ENCODE results near the gene ZCCHC7.

The ZCCHC7 gene

DNA sequence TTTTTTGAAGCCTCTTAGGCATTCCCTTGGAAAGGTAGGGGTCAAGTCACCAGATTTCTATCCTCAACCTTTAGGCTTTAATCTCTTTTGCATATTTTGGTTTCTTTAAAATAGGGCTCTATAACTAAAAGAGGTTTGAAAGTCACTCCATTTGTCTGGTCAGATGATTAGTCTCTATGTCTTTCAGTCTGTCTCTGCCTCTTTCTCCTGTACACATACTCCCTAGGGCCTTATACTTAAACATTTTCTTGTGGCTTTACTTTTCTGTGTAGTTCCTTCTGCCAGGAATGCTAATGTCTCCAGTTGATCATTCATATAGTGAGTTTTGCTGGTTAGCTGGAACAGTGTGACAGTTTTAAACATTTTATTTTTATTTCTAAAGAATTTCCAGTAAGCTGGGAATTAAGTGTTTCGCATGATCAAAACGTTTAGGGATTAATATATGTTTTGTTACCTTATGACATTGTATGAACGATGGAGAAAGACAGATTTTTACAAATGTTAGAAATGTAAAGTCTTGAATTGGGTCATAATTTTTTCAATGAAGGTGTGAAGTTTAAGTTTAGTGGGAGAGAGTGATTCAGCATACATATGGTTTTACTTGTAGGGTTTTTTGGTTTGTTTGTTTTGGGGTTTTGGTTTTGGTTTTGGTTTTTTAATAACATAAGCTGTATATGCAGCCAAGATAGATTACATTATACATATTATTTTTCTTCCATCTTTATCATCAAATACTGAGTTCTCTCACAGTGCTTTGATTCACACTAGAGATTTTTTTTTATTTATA is 90.6 kb downstream of the ZCCHC7 start:
- DNase-seq (ENCODE audit: low read depth) = no peak

DNA sequence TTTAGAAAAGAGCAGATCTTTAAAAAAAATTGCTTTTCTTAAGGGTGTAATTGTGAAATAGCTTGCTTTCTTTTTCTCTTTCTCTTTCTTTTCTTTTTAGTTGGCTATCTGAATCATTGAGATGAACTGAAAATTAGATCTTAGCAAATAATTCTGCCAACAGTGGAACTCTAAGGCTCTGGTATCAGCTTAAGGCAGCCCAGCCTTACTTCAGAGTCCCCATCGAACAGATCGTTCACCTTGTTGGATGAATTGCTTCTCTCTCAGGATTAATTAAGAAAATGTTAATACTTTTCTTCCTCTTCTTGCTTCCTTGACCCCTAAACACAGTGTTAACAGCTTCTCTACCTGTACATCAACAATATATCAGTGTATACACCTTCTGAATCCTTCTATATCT is 92.1 kb downstream of the ZCCHC7 start:
- DNase-seq (ENCODE audit: low read depth) = no peak

DNA sequence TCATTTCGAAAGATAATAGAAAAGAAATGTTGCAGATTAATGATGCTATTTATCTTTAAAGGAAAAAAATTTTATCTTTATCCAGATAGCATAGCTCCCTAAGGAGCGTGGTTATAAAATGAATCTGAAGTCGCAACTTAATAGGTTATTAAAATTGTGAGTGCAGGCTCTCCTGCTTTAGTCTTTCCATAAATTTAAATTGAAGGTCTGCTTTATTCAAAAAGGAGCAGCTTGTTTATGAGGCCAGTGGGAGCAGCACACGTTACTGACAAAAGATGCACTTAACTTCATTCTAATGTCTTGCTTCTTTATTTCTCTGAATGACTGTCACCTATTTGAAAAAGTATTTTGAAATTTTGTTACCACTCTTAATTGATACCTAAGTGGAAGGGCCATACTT is 95.0 kb downstream of the ZCCHC7 start:
- no peak for DNase-seq (ENCODE audit: low read depth)

DNA sequence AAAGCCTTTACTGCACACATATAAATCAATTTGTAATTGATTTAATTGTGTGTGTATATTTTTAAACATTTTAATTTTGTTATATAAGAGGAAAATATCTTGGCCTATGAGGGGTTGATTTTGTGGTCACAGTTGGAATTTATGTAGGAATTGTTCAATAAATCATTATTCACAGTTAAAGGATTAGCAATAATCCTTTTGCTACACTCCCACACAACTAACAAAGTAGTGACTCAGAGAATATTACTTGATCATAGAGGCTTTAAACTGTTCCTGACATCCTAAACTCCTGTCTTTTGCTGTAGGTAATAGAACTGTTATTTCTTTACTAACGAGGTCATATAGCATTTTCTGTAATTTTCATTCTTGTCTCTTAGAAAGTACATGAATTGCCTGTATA is 95.5 kb downstream of the ZCCHC7 start:
- no peak for DNase-seq (ENCODE audit: low read depth)

DNA sequence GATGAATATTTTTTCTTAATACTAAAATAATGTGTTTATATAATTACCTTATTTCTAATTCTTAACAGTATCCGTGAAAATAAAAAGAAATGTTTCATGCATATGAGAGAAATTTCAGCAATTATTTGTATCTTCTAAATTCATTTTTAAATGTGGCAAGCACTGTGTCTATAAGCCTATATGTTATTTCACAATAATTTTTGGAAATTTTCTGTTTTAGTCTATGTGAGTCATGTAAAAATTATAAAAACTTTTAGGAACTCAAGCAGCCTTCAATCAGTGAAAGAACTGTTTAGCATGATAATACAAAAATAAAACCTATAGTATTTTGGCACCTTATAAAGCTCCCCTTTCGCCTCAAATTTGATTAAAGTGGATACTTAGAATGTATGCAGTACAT is 96.8 kb downstream of the ZCCHC7 start:
- DNase-seq (ENCODE audit: low read depth) = no peak

DNA sequence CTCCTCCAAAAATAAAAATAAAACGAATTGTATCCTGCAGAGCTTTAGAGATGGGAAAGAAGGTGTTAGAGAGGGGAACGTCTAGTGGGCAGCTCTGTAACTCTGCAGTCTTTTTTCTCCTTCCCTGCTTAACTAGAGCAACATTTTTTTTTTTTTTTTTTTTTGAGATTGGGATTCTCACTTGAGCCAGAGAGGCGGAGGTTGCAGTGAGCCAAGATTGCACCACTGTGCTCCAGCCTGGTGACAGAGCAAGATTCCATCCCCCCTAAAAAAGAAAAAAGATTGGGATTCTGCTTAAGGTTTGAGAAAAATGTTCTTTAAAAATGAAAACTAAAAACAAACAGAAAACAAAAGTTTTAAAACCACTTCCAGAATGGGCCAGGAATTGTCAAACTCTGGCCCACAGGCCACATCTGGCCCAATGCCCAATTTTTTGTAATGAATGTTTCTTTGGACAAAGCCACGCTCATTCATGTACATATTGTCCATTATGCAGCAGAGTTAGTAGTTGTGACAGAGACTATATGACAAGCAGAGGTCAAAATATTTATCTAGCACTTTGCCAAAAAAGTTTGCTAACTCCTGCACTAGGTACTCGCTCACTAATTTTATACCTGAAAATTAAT is 98.5 kb downstream of the ZCCHC7 start:
- DNase-seq (ENCODE audit: low read depth) = no peak

DNA sequence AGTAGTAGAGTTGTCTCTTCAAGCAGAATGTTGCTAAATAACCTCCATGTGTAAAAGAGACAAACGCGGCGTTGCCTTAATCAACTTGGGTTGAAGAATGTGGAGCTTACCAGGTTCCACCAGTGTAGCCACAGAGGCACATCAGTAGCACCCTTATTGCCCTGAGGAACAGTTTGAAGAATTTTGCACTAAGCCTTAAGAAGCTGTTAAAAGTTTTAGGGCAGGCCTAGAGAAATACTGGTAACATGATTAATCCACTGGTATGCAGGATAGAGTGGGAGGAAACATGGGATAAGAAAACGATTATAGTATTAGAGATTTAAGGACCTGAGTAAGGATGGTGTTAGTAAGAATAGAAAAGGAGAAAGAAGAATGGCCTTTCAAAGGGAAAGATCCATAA is 100.6 kb downstream of the ZCCHC7 start:
- DNase-seq (ENCODE audit: low read depth) = no peak

DNA sequence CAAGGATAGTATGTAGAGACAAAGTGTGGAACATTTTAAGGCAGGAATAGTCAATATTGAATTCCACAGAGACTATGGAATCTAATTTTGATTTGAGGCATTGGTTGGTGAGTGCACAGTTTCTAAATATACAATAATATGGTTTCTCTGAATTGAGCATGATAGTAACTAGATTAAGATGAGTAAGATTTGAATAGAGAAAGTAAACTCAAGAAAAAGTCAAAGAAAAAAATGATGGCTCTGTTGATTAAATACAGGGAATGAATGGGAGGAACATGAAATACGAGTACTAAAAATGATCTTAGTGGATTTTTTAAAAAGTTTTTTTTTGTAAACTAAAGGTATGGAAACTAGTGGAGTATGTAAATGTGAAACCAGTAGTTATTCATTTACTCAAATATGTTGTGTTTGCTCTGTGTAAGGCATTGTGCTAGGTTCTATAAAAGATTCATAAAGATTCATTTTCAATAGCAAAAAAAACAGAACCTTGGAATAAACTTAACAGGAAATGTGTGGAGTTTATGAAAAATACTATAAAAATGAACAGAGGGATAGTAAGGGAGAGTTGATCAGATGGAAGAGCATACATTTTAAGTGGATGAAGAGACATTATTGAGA is 101.2 kb downstream of the ZCCHC7 start:
- no peak for DNase-seq (ENCODE audit: low read depth)

DNA sequence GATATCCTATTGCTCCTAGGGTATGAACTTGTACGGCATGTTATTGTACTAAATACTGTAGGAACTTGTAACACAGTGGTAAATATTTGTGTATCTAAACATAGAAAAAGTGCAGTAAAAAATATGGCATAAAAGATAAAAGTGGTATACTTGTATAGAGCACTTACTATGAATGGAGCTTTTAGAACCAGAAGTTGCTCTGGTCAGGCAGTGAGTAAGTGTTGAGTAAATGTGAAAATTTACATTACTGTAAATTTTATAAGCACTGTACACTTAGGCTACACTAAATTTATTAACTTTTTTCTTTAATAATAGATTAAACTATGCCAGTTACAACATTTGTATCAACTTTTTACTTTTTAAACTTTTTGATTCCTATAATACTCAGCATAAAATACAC is 109.1 kb downstream of the ZCCHC7 start:
- DNase-seq (ENCODE audit: low read depth) = no peak

DNA sequence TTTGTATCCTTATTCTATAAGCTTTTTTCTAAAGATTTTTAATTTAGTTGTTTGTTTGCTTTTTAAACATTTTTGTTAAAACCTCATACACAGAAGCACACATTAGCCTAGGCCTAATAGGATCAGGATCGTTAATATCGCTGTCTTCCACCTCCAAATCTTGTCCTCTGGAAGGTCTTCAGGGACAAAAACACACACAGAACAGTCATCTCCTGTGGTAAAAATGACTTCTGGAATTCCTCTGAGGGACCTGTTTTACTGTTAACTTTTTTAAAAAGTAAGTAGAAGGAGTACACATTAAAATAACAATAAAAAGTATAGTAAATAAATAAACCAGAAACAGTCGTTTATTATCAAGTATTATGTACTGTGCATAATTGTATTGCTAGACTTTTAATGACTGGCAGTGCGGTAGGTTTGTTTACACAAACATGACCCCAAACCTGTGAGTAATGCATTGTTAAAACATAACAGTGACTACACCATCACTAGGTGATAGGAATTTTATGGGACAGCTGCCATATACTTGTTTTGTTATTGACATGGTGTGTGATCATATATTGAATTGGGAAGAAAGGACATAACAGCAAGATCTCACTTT is 109.6 kb downstream of the ZCCHC7 start:
- DNase-seq (ENCODE audit: low read depth) = no peak

DNA sequence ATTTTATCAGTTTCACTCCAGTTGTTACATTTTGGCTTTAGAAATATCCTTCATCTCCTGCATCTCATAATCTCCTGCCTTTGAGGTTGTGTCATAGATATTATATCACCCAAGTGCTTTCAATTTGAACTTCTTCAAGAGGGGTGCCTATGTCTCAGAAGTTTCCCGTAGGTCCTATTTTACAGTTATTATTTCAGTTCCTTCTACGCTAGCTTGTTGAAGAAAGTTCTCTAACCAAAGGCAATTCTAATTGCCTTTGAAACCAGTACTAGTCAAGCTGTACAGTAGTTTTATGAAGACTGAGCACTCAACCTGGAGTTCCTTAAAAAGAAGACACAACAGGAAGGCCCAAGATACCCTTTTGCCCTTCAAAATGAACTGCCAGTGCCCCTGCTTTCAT is 116.4 kb downstream of the ZCCHC7 start:
- no peak for DNase-seq (ENCODE audit: low read depth)

DNA sequence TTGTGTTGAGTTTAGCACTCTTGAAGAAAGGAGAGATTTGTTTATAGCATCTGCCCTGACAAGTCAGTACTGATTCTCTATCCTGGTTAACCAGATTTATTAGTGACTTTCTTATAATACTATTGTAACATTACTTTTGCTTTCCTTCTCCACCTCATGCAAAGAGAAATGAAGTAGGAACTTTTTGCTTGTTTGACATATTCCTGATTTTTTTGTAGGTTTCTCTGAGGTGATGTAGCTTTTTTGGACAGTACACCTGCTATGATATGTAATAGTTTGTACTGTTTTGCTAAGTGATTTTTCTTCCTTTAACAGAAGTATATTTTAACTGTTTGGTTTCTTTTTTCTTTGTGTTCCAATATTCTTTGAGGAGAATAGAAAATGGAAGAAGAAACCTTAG is 117.7 kb downstream of the ZCCHC7 start:
- no peak for DNase-seq (ENCODE audit: low read depth)

DNA sequence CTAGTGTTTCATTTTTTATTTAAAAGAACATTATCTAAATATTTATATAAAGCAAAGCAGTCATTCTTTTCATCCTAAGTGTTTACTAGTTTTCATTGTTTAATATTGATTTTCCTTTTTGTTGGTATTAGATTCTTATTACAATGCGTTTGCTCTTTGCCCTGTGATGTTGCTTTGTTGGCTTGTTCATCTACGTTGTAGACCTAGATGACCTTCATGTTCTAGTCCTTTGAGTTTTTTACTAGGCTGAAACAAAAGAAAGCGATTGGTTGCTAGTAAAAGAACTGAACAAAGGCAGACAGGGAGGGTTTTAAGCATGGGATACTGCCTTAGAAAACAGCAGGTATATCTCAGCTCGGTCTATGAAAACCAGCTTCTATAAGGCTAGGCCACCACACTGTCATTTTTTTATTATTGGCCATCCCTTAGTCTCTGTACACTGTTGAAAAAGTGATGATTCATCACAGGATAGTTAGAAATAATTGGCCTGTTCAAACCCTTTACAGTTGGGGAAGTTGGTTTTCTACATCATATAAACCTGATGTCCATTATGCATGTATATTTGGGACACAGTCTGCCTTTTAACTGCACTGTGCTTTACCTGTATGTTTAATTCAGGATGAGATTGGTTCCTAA is 119.0 kb downstream of the ZCCHC7 start:
- no peak for DNase-seq (ENCODE audit: low read depth)

DNA sequence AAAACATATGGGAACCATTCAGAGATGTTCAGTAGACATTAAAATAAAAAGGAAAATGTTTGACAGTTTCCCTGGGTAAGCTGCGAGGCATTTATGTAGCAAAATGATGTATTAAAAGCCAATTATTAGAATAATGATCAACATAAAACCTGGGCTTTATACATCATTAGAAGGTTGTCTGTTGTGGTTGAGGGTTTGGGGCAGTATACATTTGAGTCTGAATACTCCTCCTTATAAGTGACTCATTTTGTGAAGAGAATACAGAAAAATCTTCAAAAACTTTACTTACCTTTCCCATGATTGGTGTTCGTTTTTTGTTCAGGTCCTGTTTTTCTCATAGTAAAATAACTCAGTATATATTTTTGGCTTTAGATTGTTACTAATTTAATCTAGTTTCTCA is 119.5 kb downstream of the ZCCHC7 start:
- DNase-seq (ENCODE audit: low read depth) = no peak

DNA sequence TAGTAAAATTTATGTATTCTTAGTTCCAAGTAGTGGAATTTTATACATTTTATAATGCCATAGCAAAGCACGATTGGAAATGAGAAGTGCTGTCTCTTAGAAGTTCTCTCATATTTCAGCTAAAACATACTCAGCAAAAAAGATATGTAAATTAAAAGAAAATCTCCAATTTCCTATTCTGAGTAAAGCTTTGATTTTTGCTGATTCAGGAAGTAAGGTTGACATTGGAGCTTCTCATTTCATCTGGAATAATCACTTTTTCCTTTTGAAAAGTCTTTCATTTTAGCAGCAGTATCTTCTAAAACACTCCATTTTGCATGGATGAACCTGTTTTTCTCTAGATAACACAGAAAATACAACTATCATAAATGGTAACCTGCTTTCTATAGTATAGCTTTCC is 121.0 kb downstream of the ZCCHC7 start:
- DNase-seq (ENCODE audit: low read depth) = no peak

DNA sequence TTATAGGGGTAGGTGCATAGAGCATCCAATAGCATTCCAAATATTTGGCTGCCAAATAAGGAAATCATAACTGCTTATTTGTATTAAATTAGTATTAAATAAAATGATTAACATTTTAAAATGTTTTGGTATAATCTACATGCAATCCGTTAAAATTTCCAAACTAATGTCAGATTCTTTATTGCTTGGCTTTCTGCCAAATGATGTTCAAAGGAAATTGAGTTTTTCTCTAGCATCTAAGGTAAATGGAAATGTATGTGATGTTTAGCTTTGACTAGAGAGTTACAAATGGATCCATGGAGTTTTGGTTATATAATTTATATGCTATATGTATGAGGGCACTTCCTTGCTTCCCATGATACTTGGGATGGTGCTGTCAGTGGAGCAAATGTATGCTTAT is 121.7 kb downstream of the ZCCHC7 start:
- DNase-seq (ENCODE audit: low read depth) = no peak

DNA sequence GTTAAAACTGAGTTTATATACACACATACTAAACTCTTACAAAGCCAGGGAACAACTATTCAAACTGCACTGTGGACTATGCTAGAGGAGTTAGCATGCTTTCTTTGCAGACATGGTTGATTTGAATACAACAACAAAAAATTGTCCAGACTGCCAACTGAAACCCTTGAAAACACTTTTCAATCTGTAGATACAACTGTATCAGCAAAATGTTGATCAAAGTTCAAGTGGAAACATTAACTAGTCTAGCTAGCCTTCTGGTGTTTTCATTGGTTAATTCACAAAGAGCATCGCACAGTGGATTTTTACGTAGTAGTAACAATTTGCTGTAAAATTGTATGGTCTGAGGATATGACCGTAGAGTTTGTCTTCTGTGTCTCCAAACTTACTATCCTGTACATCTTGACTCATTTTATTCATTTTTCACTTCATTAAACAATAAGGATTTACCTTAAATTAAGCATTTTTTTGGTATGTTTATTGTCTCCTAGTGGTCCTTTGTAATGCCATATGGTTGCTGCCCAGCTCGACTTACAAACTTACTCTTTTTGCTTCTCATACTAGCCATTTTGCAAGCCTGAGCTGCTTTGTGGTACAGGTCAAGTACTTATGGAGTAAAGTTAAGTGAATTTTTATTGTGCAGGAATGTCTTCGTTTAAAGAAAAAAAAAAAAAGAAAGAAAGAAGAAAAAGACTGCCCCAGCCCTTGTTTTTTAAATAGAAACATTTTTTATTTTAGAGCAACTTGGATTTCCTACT is 123.4 kb downstream of the ZCCHC7 start:
- no peak for DNase-seq (ENCODE audit: low read depth)

DNA sequence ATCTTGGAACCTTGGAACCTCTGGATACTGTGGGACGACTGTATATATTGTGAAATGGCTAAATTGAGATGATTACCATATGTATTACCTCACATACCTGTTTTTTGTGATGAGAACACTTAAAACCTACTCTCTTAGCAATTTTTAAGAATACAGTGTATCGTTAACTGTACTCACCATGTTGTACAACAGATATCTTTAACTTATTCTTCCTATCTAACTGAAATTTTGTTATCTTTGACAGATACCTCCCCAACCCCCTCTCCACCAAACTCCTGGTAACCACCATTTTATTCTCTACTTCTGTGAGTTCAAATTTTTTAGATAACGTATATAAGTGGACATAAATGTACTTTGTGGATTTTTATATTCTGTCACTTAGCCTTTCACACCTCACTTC is 126.5 kb downstream of the ZCCHC7 start:
- no peak for DNase-seq (ENCODE audit: low read depth)

DNA sequence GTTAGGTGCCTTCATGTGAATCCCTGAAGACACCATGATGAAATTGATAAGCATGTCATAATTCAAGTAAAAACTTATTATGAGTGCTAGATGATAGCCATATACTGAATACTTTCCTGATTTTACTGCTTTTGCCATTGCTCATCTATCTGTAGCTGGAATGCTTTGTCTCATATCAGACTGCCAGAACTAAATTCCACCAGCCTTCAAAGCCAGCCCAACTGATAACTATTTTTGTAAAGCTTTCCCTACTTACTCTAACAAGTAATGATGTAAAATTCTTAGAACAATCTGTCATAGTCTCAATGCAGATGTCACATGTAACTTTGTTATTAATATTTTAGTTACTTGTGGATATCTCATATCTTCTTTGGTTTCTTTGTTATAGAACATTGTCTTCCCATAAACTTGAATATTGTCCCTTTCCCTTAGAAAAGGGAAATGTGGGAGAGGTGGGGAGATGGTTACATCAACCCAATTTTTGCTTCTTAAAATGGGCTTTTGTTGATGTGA is 128.3 kb downstream of the ZCCHC7 start:
- no peak for DNase-seq (ENCODE audit: low read depth)

DNA sequence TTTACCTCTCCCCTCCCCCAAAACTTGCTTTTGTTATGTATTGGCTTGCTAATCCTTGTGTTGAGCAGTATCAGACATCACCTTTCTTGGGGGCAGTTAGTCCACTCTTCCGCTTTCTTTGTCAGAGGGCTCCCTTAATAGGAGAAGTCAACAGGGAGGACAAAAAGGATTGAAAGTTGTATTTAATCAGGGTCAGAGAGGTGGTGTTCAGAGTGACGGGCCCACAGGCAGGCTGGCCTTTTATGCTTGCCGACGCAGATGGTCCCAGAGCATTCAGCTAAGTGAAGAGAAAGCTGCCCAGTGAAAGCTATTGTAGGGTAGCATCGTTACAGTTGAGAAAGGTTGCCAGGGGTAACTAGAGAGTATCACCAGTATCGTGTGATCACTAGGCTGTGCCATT is 131.1 kb downstream of the ZCCHC7 start:
- no peak for DNase-seq (ENCODE audit: low read depth)

DNA sequence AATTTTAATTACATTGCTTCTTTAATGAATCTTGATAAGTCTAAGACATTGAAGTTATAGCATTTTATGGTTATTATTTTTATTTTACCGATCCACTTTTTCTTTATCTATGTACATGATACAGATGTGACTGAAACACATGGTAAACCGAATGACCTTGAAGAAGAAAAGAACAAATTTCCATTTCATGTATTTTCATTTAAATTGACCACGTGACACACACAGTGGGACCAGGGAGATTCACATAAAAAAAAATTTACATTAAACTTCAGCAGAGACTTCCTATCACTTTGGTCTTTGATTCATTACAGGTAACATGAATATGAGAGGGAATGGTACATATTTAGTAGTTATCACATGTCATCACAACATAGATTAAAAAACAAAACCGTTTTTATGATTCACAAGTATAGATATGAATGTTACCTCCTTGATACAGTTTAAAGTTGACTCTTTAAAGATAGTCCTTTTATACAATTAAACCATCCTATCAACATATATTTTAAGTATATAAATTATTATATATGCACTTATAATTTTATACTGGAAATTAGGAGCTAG is 133.1 kb downstream of the ZCCHC7 start:
- no peak for DNase-seq (ENCODE audit: low read depth)
